ENCODE data around the gene SLC22A23.

DNA sequence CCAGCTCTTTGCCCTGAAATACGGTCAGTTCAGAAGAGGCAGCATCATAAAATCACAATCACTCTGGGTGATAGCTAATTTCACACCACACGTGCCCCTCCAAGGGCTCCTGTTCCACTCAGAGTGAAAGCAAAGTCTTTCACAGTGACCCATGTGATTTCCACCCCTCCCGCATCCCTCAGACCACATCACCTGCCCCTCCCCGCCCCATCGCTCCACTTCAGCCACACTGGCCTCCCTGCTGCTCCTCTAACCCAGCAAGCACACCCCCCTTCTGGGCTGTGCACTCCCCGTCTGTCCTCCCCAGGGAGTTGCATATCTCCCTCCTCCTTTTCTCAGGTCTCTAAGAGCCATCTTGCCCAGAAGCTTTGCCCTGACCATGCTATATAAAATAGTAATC lies 123.6 kb downstream of the SLC22A23 start:
- TF ChIP-seq CTCF (IDR thresholded peaks at IDR 0.05) (no peak), EP300 (IDR thresholded peaks at IDR 0.05) (no peak)
